HG02798 (cell line): ENCODE data around the gene PCBP4.
A peak's percentile ranks its signal among the peaks of the same experiment; 100 is the strongest.

Experiments used
- ATAC-seq: cut with Tn5 transposase; IDR thresholded peaks from one replicate; pipeline ENCODE4 v1.9.1; 2021; ENCODE audit warnings: mild to moderate bottlenecking; ENCODE audit not compliant: unreplicated experiment, poor library complexity

Gene PCBP4

DNA sequence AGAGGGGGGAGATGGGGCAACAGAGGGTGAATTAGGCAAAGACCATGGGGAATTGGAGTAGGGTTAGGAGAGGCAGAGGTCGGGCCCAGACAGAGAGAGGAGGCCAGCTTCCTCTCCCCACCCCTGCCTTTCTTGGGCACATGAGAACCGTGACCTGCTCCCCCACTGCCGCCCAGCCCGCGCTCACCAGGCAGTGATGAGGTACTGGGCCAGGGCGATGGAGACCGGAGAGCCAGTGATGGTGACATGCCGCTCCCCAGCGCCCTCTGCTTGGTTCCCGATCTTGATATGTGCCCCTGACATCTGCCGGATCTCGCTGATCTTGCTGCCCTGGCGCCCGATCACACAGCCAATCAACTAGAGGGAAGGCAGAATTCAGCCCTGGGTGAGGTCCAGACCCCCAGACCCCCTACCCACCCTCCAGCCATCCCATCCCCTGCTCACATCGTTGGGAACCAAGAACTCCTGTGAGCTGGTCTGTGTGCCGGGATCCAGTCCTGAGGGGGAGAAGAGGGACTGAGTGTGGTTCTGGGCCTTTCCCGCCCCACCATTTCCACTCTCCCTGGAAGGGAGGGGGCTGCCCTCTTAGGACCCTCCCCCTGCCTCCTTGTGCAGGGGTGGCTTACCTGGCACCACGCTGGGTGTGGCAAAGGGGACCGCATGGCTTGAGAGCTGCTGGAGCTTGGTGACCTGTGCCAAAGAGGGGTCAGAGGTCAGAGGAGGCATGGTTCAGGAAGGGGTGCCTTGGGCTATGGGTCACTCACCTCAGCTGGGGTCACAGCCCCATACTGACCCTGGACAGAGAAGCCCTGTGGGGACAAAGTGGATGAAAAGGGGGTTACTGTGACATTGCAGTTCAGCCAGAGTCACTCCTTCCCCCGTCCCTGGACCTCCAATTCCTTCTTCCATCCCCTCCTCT, 8.4 kb downstream of the PCBP4 start:
- ATAC-seq, result no peak

DNA sequence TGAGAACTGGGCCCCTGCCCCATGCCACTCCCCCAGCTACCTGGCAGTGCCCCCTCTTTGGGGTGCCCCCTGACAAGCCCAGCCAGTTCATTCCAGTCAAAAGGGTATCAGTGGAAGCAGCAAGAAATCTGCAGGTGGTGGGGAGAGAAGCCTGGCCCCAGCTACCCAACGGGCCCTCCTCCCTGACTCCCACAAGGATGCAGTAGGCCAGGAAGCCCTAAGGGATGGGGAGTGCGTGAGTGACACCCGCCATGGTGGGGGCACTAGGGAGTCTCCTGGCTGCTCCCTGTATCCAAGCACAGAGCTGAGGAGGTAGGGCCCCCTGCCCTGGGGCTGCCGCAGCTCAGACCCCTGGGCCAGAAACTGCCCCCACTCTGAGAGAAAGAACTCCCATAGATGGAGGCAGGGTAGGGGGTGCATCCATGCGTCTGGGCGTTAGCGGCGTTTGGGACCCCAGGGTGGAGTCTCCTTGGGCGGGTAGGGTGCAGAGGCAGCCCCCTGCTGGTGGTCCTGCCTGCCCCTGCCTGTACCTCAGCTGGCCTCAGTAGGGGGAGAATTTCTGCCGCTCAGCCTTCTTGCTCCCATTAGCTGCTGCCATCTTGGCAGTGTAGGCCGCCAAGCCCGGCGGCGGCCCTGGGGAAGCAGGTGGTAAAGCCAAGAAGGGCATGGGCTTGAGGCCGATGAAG, 9.6 kb downstream of the PCBP4 start:
- no peak for ATAC-seq

DNA sequence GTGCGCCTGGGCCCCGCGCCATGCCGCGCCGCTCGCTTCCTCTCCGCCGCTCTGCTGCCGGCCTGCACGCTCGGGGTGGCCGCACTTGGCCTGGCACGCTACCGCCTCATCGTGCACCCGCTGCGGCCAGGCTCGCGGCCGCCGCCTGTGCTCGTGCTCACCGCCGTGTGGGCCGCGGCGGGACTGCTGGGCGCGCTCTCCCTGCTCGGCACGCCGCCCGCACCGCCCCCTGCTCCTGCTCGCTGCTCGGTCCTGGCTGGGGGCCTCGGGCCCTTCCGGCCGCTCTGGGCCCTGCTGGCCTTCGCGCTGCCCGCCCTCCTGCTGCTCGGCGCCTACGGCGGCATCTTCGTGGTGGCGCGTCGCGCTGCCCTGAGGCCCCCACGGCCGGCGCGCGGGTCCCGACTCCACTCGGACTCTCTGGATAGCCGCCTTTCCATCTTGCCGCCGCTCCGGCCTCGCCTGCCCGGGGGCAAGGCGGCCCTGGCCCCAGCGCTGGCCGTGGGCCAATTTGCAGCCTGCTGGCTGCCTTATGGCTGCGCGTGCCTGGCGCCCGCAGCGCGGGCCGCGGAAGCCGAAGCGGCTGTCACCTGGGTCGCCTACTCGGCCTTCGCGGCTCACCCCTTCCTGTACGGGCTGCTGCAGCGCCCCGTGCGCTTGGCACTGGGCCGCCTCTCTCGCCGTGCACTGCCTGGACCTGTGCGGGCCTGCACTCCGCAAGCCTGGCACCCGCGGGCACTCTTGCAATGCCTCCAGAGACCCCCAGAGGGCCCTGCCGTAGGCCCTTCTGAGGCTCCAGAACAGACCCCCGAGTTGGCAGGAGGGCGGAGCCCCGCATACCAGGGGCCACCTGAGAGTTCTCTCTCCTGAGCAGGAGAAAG, 11.1 kb downstream of the PCBP4 start:
- peak; percentile 45 for ATAC-seq

DNA sequence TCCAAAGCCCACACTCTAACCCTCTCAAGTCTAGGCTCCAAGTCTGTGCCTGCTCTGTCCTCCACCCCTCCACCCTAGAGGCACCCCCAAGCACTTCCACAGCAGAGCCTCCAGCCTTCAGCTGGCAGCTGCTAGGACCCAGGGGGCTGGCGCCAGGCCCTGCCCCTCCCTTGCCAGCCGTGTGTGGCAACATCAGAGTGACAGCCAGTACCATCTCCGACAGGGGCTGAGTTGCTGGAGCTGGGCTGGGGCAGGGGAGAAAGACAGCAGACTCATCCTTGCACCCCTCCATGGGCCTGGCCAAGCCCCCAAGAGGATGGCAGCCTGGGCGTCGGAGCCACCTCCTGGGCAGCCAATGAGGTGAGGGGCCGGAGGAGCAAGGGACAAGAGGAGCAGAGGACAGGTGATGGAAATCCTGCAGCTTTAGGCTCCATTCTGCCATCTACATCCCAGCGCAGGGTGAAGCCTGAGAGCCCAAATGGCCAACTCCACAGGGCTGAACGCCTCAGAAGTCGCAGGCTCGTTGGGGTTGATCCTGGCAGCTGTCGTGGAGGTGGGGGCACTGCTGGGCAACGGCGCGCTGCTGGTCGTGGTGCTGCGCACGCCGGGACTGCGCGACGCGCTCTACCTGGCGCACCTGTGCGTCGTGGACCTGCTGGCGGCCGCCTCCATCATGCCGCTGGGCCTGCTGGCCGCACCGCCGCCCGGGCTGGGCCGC, 11.9 kb downstream of the PCBP4 start, which contains the start of gene GPR62:
Gene GPR62 (plus strand): TSS at position 207 of the 718 bp plus-strand sequence. CDS start 272 bp downstream, at position 479.
- ATAC-seq, result no peak

DNA sequence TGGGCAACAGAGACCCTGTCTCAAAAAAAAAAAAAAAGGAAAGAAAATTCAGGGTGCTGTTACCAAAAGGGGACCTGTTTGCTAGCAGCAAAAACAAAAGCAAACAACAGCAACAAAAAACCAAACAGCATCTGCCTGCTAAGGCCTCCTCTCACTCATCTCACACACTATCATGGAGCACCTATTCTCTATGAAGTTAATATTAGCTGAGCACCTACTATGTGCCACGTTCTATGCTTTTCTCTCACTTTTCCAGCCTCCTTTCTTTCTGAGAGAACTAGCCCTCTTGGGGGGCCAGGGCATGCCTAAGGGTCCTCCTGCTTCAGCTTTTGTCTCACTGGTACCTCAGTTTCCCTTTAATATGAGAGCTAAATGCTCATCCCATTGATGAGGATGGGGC, 12.5 kb downstream of the PCBP4 start:
- ATAC-seq, result no peak

DNA sequence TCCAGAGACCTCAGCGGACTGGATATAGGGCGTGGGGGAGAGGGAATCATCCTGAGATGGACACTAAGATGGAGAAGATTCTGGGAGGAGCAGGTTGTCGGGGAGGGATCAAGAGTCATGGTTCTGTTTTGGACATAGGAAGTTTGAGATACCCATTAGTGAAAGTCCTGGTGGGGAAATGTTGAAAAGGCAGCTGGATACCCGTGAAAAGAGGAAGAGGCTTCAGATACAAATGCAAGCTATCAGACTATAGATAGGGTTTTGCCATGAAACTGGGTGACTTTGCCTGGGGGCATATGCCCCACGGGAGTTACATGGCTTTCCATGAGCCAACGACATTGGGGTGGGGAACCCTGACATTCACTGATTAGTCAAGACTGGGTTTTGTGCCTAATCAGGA, 13.1 kb downstream of the PCBP4 start:
- ATAC-seq, result no peak

DNA sequence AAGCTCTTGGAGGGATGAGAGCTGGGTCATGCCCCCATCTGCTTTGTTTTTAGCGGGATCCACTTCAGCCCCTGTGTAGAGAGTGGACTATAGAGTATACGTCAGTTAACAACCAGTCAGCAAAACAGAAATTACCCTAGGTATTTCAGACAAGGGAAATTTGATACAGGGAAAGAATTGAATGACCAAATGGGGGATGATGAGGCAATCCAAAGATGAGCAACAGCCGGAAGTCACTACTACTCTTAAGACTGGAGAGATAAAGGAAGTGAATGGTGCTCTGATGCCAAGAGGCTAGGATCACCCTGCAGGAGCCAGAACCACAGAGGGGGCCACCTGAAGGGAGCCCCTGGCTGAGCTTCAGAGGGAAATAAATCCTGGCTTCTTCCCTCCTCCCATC, 13.8 kb downstream of the PCBP4 start:
- ATAC-seq, result no peak

DNA sequence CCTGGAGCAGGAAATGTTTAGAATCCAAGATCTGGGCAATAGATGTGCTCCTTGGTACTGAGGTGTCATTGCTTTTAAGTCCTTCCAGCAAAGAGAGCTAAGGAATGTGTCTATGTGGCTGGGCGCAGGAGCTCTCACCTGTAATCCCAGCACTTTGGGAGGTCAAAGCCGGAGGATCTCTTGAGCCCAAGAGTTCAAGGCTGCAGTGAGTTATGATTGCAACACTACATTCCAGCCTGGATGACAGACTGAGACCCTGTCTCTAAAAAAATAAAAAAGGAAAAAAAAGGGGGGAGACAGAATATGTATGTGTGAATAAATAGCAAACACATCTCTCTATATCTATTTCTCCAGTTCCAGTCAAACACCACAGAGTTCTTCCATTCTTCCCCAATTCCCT, 16.4 kb downstream of the PCBP4 start:
- no peak for ATAC-seq

DNA sequence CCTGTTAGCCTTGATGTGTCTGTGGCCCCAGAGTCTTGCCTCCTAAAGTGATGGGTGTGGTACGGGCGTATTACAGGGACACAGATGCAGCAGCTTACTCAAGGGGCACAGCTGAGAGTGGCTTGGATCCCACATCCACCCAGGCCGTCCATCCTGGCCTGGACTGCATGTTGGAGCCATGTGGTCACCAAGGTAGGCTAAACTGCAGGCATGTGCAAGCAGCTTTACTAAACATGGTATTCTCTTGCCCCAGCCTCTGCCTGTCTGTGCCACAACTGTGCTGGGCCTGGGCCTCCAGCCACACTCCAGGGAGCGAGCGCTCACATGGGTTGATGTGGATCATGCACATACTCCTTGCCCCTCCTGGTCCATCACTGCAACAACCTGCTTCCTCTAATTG, 18.1 kb downstream of the PCBP4 start:
- ATAC-seq, result no peak

DNA sequence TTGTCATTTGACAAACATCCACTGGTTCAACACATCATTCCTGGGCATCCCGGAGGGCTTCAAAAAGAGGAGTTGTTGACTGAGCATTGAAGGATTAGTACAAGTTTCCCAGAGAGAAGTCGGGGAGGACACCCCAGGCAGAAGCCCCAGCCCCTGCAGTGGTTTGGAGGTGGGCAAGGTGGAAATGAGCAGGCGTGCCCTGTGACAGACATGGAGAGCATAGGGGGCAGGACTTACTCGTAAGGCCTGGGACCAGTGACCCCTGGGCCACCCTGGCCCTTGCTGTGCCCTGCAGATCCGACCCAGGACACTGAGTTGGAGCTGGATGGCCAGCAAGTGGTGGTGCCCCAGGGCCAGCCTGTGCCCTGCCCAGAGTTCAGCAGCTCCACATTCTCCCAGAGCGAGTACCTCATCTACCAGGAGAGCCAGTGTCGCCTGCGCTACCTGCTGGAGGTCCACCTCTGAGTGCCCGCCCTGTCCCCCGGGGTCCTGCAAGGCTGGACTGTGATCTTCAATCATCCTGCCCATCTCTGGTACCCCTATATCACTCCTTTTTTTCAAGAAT, 19.2 kb downstream of the PCBP4 start:
- ATAC-seq, result no peak

DNA sequence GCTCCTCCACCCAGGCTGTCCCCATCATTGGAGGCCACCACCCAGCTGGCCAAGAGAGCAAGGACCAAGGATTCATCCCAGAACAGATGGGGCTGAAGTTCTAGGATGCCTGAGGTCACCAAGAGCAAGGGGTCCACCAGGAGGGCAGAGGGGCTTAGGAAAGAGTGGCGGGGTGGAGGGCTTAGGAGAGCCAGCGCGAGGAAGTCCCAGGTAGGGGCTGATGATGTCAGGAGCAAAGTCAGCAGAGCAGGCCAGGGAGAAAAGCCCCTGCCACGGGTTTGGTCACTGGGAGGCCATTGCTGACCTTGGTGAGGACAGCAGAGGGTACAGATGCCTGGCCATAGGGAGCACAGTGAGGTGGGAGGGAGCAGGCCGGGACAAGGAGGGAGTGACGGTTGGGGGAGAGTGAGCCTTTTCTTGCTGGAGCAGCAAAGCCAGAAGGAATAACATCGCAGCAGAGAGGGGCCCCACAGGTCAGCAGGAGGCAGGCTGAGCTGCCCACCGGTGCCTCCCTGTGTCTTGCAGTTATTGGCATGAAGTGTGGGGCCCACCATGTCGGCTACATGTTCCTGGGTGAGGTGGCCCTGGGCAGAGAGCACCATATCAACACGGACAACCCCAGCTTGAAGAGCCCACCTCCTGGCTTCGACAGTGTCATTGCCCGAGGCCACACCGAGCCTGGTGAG, 19.9 kb downstream of the PCBP4 start:
- ATAC-seq, result no peak

DNA sequence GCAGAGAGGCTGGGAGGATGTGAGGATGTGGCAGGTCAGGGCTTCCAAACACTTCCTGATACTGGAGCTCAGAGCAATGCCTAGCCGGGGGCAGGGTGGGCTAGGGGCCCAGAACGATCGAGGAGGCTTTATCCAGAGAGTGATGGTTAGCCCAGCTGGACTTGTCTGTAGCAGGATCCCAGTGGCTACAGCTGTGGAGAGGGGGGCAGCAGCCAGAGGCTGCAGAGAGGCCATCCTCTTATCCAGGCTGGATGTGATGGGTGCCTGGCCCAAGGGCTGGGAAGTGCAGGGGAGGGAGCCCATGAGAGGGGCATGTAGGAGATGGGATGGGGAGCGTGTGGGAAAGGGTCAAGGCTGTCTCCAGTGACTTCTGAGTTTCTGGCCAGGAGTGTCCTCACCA, 20.5 kb downstream of the PCBP4 start:
- no peak for ATAC-seq

DNA sequence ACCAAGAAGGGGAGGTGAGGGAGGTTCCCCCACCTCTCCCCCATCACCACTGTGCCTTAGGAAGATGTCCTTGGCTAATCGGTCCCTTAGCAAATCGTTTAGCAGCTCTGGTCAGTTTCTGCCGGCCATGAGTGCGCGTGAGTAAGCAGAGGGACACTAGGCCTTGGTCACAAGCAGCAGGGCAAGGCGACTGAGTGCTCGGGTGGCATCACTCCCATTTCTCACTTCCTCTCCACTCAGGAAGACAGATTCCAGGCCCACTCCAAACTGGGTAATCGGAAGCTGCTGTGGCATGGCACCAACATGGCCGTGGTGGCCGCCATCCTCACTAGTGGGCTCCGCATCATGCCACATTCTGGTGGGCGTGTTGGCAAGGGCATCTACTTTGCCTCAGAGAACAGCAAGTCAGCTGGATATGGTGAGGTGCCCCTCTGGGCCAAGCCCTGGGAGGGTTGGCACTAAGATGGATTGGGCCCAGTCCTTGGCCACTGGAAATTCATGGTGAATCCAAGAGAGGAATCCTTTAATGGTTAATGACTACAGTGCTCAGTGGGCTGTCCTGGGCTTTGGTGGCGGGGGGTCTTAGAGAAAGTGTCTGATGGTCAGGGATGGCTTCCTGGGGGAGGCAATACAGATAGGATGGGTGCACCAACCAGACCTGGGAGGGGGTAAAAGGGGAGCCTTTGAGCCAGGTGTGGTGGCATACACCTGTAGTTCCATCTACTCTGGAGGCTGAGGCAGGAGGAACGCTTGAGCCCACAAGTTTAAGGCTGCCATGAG, 21.1 kb downstream of the PCBP4 start:
- ATAC-seq, result no peak

DNA sequence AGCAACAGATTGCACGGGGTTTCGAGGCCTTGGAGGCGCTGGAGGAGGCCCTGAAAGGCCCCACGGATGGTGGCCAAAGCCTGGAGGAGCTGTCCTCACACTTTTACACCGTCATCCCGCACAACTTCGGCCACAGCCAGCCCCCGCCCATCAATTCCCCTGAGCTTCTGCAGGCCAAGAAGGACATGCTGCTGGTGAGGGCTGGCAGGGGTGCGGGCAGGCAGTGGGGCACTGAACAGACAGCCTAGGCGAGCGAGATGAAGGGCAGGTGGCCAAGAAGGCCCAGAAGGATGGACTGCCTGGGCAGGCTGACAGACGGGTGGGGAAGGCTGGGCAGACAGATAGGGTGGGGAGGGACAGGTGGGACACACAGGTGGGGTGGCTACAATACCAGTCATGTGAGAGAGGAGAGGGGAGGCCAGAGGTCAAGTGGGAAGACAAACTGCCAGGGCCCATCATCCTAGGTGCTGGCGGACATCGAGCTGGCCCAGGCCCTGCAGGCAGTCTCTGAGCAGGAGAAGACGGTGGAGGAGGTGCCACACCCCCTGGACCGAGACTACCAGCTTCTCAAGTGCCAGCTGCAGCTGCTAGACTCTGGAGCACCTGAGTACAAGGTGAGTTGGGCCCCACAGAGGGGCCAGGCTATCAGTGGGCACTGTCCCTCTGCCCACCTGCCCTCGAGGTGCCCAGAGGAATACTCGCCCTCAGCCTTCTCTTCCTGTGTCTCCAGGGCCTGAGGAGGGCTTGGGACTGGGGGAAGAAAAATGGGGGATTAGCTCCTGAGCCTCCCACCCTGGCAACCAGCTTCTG, 22.0 kb downstream of the PCBP4 start:
- no peak for ATAC-seq

DNA sequence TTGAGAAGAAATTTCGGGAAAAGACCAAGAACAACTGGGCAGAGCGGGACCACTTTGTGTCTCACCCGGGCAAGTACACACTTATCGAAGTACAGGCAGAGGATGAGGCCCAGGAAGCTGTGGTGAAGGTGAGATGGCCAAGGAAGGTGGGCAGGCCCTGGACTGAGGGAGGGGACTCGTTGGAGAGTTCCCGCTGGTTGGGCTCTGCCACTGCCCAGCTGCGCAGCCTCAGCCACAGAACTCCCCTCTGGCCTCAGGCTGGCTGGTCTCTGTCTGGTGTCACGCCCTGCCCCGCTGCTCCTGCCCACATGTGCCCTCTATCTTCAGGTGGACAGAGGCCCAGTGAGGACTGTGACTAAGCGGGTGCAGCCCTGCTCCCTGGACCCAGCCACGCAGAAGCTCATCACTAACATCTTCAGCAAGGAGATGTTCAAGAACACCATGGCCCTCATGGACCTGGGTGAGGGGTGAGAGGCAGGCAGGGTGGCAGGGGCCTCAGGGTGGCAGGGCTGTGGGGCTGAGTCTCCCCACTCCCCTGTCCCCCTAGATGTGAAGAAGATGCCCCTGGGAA, 22.7 kb downstream of the PCBP4 start:
- no peak for ATAC-seq

DNA sequence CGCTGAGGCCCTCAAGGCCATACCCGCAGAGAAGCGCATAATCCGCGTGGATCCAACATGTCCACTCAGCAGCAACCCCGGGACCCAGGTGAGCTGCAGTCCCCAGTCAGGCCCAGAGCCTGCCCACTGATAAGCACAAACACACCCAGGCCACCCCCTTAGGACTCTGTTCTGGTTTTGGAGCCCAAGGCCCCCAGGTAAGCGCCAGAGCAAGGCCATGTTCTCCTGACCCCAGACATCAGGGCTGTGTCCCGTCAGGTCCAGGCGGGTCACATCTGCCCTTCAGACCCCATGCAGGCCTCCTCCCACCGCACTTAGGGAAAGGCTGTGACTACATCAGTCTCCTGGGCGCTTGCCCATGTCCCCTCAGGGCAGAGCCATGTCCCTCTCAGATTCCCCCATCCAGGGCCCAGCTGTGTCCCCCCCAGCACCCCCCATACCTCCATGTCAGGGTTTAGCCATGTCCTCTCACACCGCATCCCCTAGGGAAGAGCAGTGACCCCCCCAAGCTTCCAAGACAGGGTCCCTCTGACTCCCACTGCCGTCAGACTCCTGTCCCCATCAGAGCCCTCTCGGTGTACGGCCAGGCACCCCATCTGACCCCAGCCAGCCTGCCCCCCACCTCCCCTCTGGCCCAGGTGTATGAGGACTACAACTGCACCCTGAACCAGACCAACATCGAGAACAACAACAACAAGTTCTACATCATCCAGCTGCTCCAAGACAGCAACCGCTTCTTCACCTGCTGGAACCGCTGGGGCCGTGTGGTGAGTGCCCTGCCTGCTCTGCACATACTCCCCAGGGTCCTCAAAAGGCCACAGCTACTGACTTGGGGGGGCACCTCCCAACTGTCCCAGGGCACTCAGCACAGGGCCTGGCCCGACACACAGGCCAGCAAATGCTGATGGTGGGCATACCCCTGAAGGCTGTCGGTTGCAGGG, 23.5 kb downstream of the PCBP4 start:
- no peak for ATAC-seq
